ENCODE data around the gene DBP.

The DBP gene

GRCh38 chr19:48582168-48582567 lies 55.0 kb downstream of the DBP start:
- no peak for DNase-seq (ENCODE audit: low read depth in 1 of 2, low spot score in 1 of 2)
